ENCODE measurements around the gene FGFR2. TPM values are rescaled to one million over a fixed set of nuclear protein-coding genes. Genes with fewer than 3 reads are reported as not detected.

The FGFR2 gene
- polyA plus RNA-seq, 1 experiment = not detected

DNA sequence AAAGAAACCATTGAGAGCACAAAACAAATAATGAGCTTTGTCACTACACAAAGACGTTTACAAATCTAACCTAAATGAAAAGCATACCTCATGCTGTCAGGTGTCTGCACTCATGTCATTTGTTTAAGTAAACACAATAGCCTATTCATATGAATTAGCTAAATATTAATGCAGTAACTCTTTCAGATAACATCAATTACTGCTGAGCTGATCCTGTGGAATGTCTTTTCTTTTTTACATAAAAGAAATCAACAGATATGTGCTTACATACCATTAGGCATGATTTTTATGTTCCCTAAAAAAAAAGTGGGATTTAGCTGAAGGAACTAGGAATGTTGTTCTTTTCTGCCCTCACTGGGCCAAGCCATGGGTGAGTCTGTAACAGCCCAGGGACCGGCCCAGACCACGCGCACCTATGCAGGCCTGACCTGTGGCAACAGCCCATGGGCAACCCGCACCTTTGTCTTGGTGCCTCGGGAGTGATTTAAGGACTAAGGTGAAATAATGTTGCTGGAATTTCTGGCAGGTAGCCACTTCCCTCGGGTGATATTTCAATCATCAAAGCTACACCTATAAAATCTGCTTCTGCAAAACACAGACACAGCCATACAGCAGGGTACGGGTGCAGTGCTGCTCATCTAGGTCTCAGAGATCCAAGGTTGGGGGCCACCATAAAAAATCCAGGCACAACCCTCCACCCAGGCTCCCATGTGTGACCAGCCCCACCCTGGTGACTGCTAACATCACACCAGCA lies 44.6 kb downstream of the FGFR2 start:
- ChIA-PET CTCF (no interaction called here), POLR2A (no interaction called here)
- Histone ChIP-seq H3K27me3 (ENCODE audit: control insufficient read depth, insufficient read depth, low read length) (no peaks in the 10 kb centered on the region), H3K9me3 (ENCODE audit: control insufficient read depth, insufficient read depth, low read length) (peaks cover 37% of the 10 kb centered on the region), H3K27ac (ENCODE audit: low read depth, low read length) (no peak overlapping the region), H3K4me3 (ENCODE audit: low read depth, low read length) (no peak overlapping the region)
- no peak for DNase-seq (ENCODE audit: low read depth, low spot score)
- TF ChIP-seq, protein P1, sequence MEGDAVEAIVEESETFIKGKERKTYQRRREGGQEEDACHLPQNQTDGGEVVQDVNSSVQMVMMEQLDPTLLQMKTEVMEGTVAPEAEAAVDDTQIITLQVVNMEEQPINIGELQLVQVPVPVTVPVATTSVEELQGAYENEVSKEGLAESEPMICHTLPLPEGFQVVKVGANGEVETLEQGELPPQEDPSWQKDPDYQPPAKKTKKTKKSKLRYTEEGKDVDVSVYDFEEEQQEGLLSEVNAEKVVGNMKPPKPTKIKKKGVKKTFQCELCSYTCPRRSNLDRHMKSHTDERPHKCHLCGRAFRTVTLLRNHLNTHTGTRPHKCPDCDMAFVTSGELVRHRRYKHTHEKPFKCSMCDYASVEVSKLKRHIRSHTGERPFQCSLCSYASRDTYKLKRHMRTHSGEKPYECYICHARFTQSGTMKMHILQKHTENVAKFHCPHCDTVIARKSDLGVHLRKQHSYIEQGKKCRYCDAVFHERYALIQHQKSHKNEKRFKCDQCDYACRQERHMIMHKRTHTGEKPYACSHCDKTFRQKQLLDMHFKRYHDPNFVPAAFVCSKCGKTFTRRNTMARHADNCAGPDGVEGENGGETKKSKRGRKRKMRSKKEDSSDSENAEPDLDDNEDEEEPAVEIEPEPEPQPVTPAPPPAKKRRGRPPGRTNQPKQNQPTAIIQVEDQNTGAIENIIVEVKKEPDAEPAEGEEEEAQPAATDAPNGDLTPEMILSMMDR (IDR thresholded peaks at IDR 0.05; ENCODE audit: low read depth, low read length) = no peak

DNA sequence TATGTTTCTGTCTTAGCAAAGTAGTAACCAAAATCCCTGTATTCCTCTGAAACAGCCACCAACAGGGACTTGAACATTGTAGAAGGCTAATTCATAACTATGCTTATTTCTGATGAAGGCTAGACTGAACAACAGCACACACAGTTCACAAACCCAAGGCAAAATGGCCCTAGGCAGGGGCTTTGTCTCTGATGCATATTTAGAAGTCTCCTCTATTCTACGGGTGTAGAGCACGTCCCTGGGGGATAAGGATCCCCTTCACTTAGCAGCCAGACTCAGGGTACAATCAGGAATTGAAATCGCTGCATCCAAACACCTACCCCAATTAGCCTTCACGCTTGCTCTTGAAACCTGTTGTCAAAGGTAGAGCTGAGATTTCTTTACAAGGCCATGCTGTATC lies 45.5 kb downstream of the FGFR2 start:
- CTCF ChIA-PET = no interaction called here
- H3K4me3 ChIP-seq (ENCODE audit: low read depth, low read length) = no peak overlapping the region
- H3K9me3 ChIP-seq (ENCODE audit: control insufficient read depth, insufficient read depth, low read length) = peaks cover 41% of the 10 kb centered on the region
- POLR2A ChIA-PET = no interaction called here
- TF ChIP-seq, protein P1 (IDR thresholded peaks at IDR 0.05; ENCODE audit: low read depth, low read length) = no peak
- no peak overlapping the region for H3K27ac ChIP-seq (ENCODE audit: low read depth, low read length)
- no peaks in the 10 kb centered on the region for H3K27me3 ChIP-seq (ENCODE audit: control insufficient read depth, insufficient read depth, low read length)
- no peak for DNase-seq (ENCODE audit: low read depth, low spot score)

DNA sequence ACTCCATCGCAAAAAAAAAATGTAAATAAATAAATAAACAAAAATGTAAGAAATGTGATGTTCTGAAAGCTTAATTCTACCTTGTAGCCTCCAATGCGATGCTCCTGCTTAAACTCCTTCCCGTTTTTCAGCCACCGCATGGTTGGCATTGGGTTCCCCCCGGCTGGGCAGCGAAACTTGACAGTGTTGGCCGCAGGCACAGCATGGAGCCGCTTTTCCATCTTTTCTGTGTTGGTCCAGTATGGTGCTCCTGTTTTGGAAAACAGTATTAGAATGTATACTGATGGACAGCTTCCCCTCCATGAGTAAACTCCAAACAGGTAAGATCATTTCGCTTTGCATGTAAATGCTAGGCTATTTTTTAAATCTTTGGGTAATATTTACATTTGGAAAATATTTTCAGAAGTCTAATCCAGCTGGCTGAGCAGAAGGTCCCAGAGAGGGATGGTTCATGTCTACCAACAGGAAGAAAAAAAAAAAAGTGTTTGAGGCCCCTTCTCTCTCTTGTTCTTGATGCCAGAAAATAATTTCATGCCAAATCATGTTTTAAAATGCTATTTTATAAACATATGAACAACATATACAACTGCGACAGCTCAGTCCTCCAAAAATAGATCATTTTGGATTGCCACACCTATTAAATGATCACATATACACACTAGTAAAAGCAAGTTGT lies 46.9 kb downstream of the FGFR2 start:
- Histone ChIP-seq H3K27me3 (ENCODE audit: control insufficient read depth, insufficient read depth, low read length) (no peaks in the 10 kb centered on the region), H3K9me3 (ENCODE audit: control insufficient read depth, insufficient read depth, low read length) (peaks cover 44% of the 10 kb centered on the region), H3K27ac (ENCODE audit: low read depth, low read length) (no peak overlapping the region), H3K4me3 (ENCODE audit: low read depth, low read length) (no peak overlapping the region)
- ChIA-PET POLR2A (no interaction called here), CTCF (no interaction called here)
- DNase-seq (ENCODE audit: low read depth, low spot score) = no peak
- TF ChIP-seq, protein P1 (IDR thresholded peaks at IDR 0.05; ENCODE audit: low read depth, low read length) = no peak

DNA sequence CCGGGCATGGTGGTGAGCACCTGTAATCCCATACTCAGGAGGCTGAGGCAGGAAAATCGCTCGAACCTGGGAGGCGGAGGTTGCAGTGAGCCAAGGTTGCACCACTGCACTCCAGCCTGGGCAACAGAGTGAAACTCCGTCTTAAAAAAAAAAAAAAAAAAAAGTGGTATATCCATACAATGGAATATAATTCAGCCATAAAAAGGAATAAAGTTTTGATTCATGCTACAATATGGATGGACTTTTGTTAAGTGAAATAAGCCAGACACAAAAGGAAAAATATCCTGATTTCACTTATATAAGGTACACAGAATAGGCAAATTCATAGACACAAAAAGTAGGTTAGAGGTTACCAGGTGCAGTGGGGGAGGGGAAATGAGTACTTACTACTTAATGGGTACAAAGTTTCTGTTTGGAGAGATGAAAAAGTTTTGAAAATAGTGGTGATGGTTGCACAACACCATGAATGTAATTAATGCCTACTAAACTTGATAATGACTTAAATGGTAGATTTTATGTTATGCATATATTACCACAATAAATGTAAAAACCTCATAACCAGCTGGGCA lies 53.9 kb downstream of the FGFR2 start:
- H3K27me3 ChIP-seq (ENCODE audit: control insufficient read depth, insufficient read depth, low read length) = no peaks in the 10 kb centered on the region
- POLR2A ChIA-PET = no interaction called here
- no peak overlapping the region for H3K4me3 ChIP-seq (ENCODE audit: low read depth, low read length)
- H3K27ac ChIP-seq (ENCODE audit: low read depth, low read length) = no peak overlapping the region
- DNase-seq (ENCODE audit: low read depth, low spot score) = no peak
- CTCF ChIA-PET = no interaction called here
- peaks cover 32% of the 10 kb centered on the region for H3K9me3 ChIP-seq (ENCODE audit: control insufficient read depth, insufficient read depth, low read length)
- TF ChIP-seq, protein P1 (IDR thresholded peaks at IDR 0.05; ENCODE audit: low read depth, low read length) = no peak

DNA sequence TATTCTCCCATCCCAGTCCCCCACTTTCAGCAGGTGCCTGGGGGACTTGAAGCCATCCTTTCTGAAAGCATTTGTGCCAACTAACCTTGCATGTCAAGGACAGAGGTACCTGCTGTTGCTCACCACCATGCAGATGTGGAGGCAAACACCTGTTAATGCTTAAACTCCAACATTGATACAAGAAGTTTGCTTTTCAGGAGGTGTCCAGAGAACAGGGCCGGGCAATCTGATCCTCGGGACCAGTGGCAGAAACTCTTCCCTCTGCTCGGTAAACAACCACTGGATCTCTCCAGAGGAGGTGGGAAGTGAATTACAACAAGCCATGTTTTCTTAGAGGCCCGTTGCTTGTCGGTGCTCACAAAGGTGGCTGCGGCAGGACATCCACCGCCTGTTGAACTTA lies 54.7 kb downstream of the FGFR2 start:
- DNase-seq (ENCODE audit: low read depth, low spot score) = no peak
- ChIA-PET CTCF (no interaction called here), POLR2A (no interaction called here)
- Histone ChIP-seq H3K4me3 (ENCODE audit: low read depth, low read length) (no peak overlapping the region), H3K27ac (ENCODE audit: low read depth, low read length) (no peak overlapping the region), H3K9me3 (ENCODE audit: control insufficient read depth, insufficient read depth, low read length) (peaks cover 34% of the 10 kb centered on the region), H3K27me3 (ENCODE audit: control insufficient read depth, insufficient read depth, low read length) (no peaks in the 10 kb centered on the region)
- TF ChIP-seq, protein P1 (IDR thresholded peaks at IDR 0.05; ENCODE audit: low read depth, low read length) = no peak
